IMR-90 (cell line): ENCODE results near the gene MCTP2. TPM values are rescaled to one million over a fixed set of nuclear protein-coding genes. Genes with fewer than 3 reads are reported as not detected.

Experiments used
- ATAC-seq: fragments of 200-7000 bp; cut with Tn5 transposase; 2 replicates; pipeline ENCODE4 v1.9.1; 2020; ENCODE audit warnings: low read depth, mild to moderate bottlenecking, moderate library complexity
- BruUV-seq: library from RNA; stranded (reverse); fragments of 400-500 nt; replicated peaks from 2 replicates; lab custom pipeline; 2021; lab: Mats Ljungman, UMichigan
- CTCF ChIA-PET: fragments of 300-600 bp; formaldehyde crosslinking; extraction: SDS; loops from one replicate; lab custom pipeline; 2021; ENCODE audit warnings: antibody characterized with exemption; lab: Yijun Ruan, JAX
- POLR2A ChIA-PET: fragments of 300-600 bp; sonication (Branson Sonifier 250); formaldehyde crosslinking; loops from one replicate; lab custom pipeline; 2022; ENCODE audit warnings: antibody characterized with exemption; ENCODE audit not compliant: unreplicated experiment; lab: Charles Lee
- DNase-seq: peaks from one replicate; pipeline ENCODE4 v3.0.0; 2013
- H2AFZ ChIP-seq: replicated peaks from 2 replicates; pipeline ENCODE3; 2013; ENCODE audit warnings: low read length, mild to moderate bottlenecking; ENCODE audit not compliant: poor library complexity
- H2AK5ac ChIP-seq: 2 replicates; pipeline ENCODE4 v1.6.1; 2013; ENCODE audit warnings: low read depth, low read length, inconsistent platforms
- H2AK9ac ChIP-seq: replicated peaks from 2 replicates; pipeline ENCODE3; 2013; ENCODE audit warnings: mild to moderate bottlenecking, low read depth, low read length, moderate library complexity; ENCODE audit not compliant: poor library complexity
- H2BK120ac ChIP-seq: 2 replicates; pipeline ENCODE4 v1.6.1; 2013; ENCODE audit warnings: low read depth, low read length, inconsistent platforms
- H2BK15ac ChIP-seq: 3 replicates; pipeline ENCODE4 v1.6.1; 2013; ENCODE audit warnings: low read depth, low read length, inconsistent platforms
- H2BK20ac ChIP-seq: 2 replicates; pipeline ENCODE4 v1.6.1; 2013; ENCODE audit warnings: low read depth, mild to moderate bottlenecking, inconsistent platforms, low read length, moderate library complexity
- H2BK5ac ChIP-seq: 2 replicates; pipeline ENCODE4 v1.6.1; 2013; ENCODE audit warnings: mild to moderate bottlenecking, low read depth, low read length, inconsistent platforms; ENCODE audit not compliant: poor library complexity, severe bottlenecking
- H3K14ac ChIP-seq: replicated peaks from 2 replicates; pipeline ENCODE4 v1.6.1; 2013; ENCODE audit warnings: low read depth, low read length, inconsistent platforms
- H3K18ac ChIP-seq: 2 replicates; pipeline ENCODE4 v1.6.1; 2013; ENCODE audit warnings: low read depth, low read length, control low read depth
- H3K23ac ChIP-seq: 2 replicates; pipeline ENCODE4 v1.6.1; 2013; ENCODE audit warnings: low read depth, low read length, inconsistent platforms
- H3K27ac ChIP-seq: 2 replicates; pipeline ENCODE4 v1.5.1; 2013; ENCODE audit warnings: mild to moderate bottlenecking, control low read depth, low read length; ENCODE audit not compliant: insufficient read depth
- H3K27me3 ChIP-seq: 2 replicates; pipeline ENCODE4 v1.6.1; 2013; ENCODE audit warnings: low read length; ENCODE audit not compliant: control insufficient read depth, insufficient read depth
- H3K36me3 ChIP-seq: 2 replicates; pipeline ENCODE4 v1.6.1; 2013; ENCODE audit warnings: low read length, mixed read lengths; ENCODE audit not compliant: control insufficient read depth, insufficient read depth
- H3K4ac ChIP-seq: 2 replicates; pipeline ENCODE4 v1.6.1; 2013; ENCODE audit warnings: low read depth, low read length, inconsistent platforms
- H3K4me1 ChIP-seq: 2 replicates; pipeline ENCODE4 v1.6.1; 2013; ENCODE audit warnings: low read length, mixed read lengths; ENCODE audit not compliant: control insufficient read depth, insufficient read depth
- H3K4me2 ChIP-seq: 2 replicates; pipeline ENCODE4 v1.6.1; 2013; ENCODE audit warnings: low read depth, mild to moderate bottlenecking, control low read depth, low read length, moderate library complexity
- H3K4me3 ChIP-seq: 2 replicates; pipeline ENCODE4 v1.5.1; 2013; ENCODE audit warnings: low read depth, mild to moderate bottlenecking, control low read depth, low read length, moderate library complexity; ENCODE audit not compliant: insufficient read depth
- H3K56ac ChIP-seq: 2 replicates; pipeline ENCODE4 v1.6.1; 2013; ENCODE audit warnings: low read length, inconsistent platforms; ENCODE audit not compliant: insufficient read depth; ENCODE audit errors: extremely low read depth
- H3K79me1 ChIP-seq, 2 experiments: 2 replicates each; pipeline ENCODE4 v1.6.1; 2013; ENCODE audit warnings: low read length in 2 of 2, inconsistent platforms in 1 of 2, low read depth in 1 of 2
- H3K9ac ChIP-seq: 2 replicates; pipeline ENCODE4 v1.6.1; 2013; ENCODE audit warnings: low read depth, low read length, control low read depth
- H3K9me1 ChIP-seq: 2 replicates; pipeline ENCODE4 v1.6.1; 2013; ENCODE audit warnings: low read length, inconsistent platforms; ENCODE audit not compliant: insufficient read depth
- H3K9me3 ChIP-seq: 2 replicates; pipeline ENCODE4 v1.6.1; 2013; ENCODE audit warnings: low read length; ENCODE audit not compliant: control insufficient read depth, insufficient read depth
- H4K20me1 ChIP-seq: 2 replicates; pipeline ENCODE4 v1.6.1; 2013; ENCODE audit warnings: low read length, inconsistent platforms; ENCODE audit not compliant: insufficient read depth
- H4K5ac ChIP-seq: 2 replicates; pipeline ENCODE4 v1.6.1; 2013; ENCODE audit warnings: mild to moderate bottlenecking, low read depth, low read length, control low read depth
- H4K8ac ChIP-seq, 2 experiments: 2 replicates each; pipeline ENCODE4 v1.6.1; 2013; ENCODE audit warnings: low read depth in 2 of 2, low read length in 2 of 2, control low read depth in 1 of 2, inconsistent platforms in 1 of 2
- H4K91ac ChIP-seq: 2 replicates; pipeline ENCODE4 v1.6.1; 2013; ENCODE audit warnings: low read depth, low read length, inconsistent platforms; ENCODE audit not compliant: insufficient read depth
- CEBPB ChIP-seq: IDR thresholded peaks from 2 replicates; pipeline ENCODE4 v1.6.1; 2012; ENCODE audit warnings: low read depth, low read length, improper control_type of control experiment
- CTCF ChIP-seq: conservative IDR thresholded peaks from 2 replicates; pipeline ENCODE4 v1.5.1; 2012; ENCODE audit warnings: mild to moderate bottlenecking, low read depth, low read length, improper control_type of control experiment
- MAZ ChIP-seq: IDR thresholded peaks from 2 replicates; pipeline ENCODE4 v1.6.1; 2012; ENCODE audit warnings: low read depth, mild to moderate bottlenecking, low read length, improper control_type of control experiment, moderate library complexity, borderline replicate concordance
- NFE2L2 ChIP-seq: fragments of 150-350 bp; IDR thresholded peaks from 2 replicates; pipeline ENCODE4 v1.6.1; 2016; ENCODE audit warnings: low read depth, mild to moderate bottlenecking, low read length
- RAD21 ChIP-seq: IDR thresholded peaks from 2 replicates; pipeline ENCODE4 v1.6.1; 2012; ENCODE audit warnings: low read length, improper control_type of control experiment
- RCOR1 ChIP-seq: IDR thresholded peaks from 2 replicates; pipeline ENCODE4 v1.6.1; 2012; ENCODE audit warnings: mild to moderate bottlenecking, low read length, improper control_type of control experiment; ENCODE audit not compliant: insufficient replicate concordance
- SMC3 ChIP-seq: fragments of 150-350 bp; IDR thresholded peaks from 2 replicates; pipeline ENCODE4 v1.6.1; 2016; ENCODE audit warnings: low read depth, mild to moderate bottlenecking, antibody characterized with exemption, low read length, moderate library complexity
- USF2 ChIP-seq: fragments of 150-350 bp; IDR thresholded peaks from 2 replicates; pipeline ENCODE4 v1.6.1; 2017; ENCODE audit warnings: mild to moderate bottlenecking, antibody characterized with exemption, low read length, low read depth
- WGBS, 2 experiments: methylation state at CpG; one replicate each; pipeline versions ENCODE4 v1.1.5 to v1.1.7; 2013; ENCODE audit warnings: missing lambda C conversion rate in 2 of 2; ENCODE audit not compliant: insufficient read length in 1 of 2; ENCODE audit errors: extremely low coverage in 2 of 2; 5-methylcytosine and 5-hydroxymethylcytosine counted together
- dilution Hi-C: fragments of 300-500 bp; cut with HindIII; formaldehyde crosslinking; loops from one replicate; pipeline ENCODE4 v1.14.3; 2018; ENCODE audit warnings: low sequenced_read_pairs; ENCODE audit not compliant: unreplicated experiment
- in situ Hi-C: fragments of 300-500 bp; cut with MboI; formaldehyde crosslinking; loops from 3 replicates; pipeline ENCODE4 v1.14.3; 2019; ENCODE audit warnings: low sequenced_read_pairs, inconsistent platforms, mixed read lengths
- intact Hi-C: fragments of 100-400 bp; cut with micrococcal nuclease; formaldehyde crosslinking; loops from 2 replicates; pipeline ENCODE4 v1.10.0; 2022
- polyA plus RNA-seq, 3 experiments: library from polyadenylated mRNA; depleted of rRNA; stranded (reverse); fragments of >200 nt; gene quantifications; 2 replicates each; pipeline ENCODE4 v1.2.3, GENCODE V29; 2012; ENCODE audit warnings: low replicate concordance in 1 of 3
- total RNA-seq: library from RNA; depleted of rRNA; stranded (reverse); fragments of >200 nt; gene quantifications from 2 replicates; pipeline ENCODE4 v1.2.3, GENCODE V29; 2012

Gene MCTP2
- total and polyA plus RNA-seq, 2 of the 4 experiments (the other 2 are of a cell fraction): 5.1 to 9.9 TPM

GRCh38 chr15:94265982-94266381 lies 34.6 kb downstream of the MCTP2 start:
- WGBS, 2 experiments: no CpG with 5 or more reads among the region's 6 CpGs
- Histone ChIP-seq H2BK5ac (no peak overlapping the region), H3K56ac (no peak overlapping the region), H3K4ac (no peak overlapping the region), H3K27ac (no peak overlapping the region), H3K23ac (no peak overlapping the region), H4K5ac (no peak overlapping the region), H2AK9ac (no peak overlapping the region), H3K18ac (no peak overlapping the region), H3K4me2 (no peak overlapping the region), H2AK5ac (peak overlapping the region; percentile 73; the same call in 1 of the 2 replicates), H3K4me1 (peaks cover 7% of the 10 kb centered on the region), H3K27me3 (no peaks in the 10 kb centered on the region), H4K20me1 (no peaks in the 10 kb centered on the region), H3K36me3 (peaks cover 1% of the 10 kb centered on the region; the same call in 1 of the 2 replicates), H2BK15ac (no peak overlapping the region), H3K79me1 (peaks cover 4 to 16% of the 10 kb centered on the region in 2 experiments; a peak in 1 of 4 replicates), H2BK120ac (no peak overlapping the region), H3K4me3 (no peak overlapping the region), H4K8ac (no peak overlapping the region), H2AFZ (no peak overlapping the region), H3K9me3 (no peaks in the 10 kb centered on the region), H3K14ac (no peak overlapping the region), H3K9ac (no peak overlapping the region), H4K91ac (no peak overlapping the region), H2BK20ac (no peak overlapping the region), H3K9me1 (peaks cover 8% of the 10 kb centered on the region)
- intact Hi-C loops: no loop called here
- peak; percentile 11 for DNase-seq
- ChIA-PET CTCF (interaction anchor here (0.7 kb wide), 1 partner anchor 1945 kb away, joined by 3 read pairs; no protein-coding TSS in a partner anchor), POLR2A (no interaction called here)
- ATAC-seq: no peak
- in situ Hi-C loops: no loop called here
- dilution Hi-C loops: no loop called here
- TF ChIP-seq RAD21 (no peak), MAZ (no peak), RCOR1 (no peak), CTCF (no peak), USF2 (no peak), CEBPB (peak; percentile 62; the same call in 1 of the 2 replicates), NFE2L2 (no peak), SMC3 (no peak)
- BruUV-seq: no TSS peak
